ENCODE measurements around the gene PRKAR1B.

DNA sequence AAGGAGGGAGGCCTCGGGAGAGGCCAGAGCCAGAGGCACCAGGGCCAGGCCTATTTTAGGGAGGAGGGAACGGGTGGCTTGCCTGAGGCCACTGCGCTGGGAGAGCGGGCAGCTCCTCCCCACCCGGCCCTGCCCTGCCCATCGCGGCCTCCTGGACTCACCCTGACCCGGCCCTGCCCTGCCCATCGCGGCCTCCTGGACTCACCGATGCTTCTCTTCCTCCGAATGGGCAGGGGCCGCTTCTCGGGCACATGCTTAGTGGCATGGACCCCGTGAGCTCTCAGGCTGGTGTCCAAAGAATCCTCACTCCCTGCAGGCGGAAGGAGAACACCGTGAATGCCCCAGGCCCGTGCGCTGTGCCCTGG lies 215.0 kb downstream of the PRKAR1B start:
- TF ChIP-seq, protein P1, sequence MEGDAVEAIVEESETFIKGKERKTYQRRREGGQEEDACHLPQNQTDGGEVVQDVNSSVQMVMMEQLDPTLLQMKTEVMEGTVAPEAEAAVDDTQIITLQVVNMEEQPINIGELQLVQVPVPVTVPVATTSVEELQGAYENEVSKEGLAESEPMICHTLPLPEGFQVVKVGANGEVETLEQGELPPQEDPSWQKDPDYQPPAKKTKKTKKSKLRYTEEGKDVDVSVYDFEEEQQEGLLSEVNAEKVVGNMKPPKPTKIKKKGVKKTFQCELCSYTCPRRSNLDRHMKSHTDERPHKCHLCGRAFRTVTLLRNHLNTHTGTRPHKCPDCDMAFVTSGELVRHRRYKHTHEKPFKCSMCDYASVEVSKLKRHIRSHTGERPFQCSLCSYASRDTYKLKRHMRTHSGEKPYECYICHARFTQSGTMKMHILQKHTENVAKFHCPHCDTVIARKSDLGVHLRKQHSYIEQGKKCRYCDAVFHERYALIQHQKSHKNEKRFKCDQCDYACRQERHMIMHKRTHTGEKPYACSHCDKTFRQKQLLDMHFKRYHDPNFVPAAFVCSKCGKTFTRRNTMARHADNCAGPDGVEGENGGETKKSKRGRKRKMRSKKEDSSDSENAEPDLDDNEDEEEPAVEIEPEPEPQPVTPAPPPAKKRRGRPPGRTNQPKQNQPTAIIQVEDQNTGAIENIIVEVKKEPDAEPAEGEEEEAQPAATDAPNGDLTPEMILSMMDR (IDR thresholded peaks at IDR 0.05) = no peak
- TF ChIP-seq POLR2A (IDR thresholded peaks at IDR 0.05) (no peak), EP300 (IDR thresholded peaks at IDR 0.05) (no peak)
